HG02885 (cell line): Measurements from ENCODE around the gene OGFR.
"Not testable (repeated sequence)": the region's sequence is repeated elsewhere in the genome, so short reads cannot be mapped to it uniquely, and the experiment has no call there.

Experiments used
- ATAC-seq: cut with Tn5 transposase; IDR thresholded peaks from one replicate; pipeline ENCODE4 v1.9.1; 2021; ENCODE audit warnings: mild to moderate bottlenecking; ENCODE audit not compliant: unreplicated experiment, poor library complexity

Gene OGFR

DNA sequence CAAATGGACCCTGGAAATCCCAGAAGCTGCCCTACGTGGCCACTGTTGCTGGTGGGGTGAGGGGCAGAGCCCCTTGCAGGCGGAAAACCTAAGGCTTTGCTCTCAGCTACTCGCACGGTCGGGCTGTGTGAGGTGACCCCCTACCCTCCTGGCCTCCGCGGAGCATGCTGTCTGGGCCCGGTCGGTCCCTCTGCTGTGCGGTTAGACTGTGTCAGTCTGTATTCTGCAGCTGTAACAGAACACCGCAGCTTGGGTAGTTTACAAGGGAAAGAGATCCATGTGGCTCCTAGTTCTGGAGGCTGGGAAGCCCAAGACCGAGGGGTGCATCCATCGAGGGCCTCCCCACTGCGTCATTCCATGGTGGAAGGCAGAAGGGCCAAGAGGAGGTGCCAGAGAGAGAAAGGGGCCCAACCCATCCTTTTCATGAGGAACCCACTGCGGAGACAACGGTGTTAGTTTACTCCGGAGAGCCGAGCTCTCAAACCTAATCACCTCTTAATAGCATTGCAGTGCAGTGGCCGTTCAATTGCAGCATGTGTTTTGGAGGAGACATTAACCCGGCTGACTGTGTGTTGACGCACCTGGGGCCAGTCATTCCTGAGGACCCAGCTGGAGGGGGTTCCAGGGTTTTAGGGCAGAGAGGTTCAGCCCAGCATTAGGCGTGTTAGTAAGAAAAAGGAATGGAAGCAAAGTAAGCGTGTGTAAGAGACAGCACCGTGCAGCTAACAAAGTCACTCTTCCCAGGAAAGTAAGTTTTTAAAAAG lies 30.5 kb downstream of the OGFR start:
- ATAC-seq: no peak

DNA sequence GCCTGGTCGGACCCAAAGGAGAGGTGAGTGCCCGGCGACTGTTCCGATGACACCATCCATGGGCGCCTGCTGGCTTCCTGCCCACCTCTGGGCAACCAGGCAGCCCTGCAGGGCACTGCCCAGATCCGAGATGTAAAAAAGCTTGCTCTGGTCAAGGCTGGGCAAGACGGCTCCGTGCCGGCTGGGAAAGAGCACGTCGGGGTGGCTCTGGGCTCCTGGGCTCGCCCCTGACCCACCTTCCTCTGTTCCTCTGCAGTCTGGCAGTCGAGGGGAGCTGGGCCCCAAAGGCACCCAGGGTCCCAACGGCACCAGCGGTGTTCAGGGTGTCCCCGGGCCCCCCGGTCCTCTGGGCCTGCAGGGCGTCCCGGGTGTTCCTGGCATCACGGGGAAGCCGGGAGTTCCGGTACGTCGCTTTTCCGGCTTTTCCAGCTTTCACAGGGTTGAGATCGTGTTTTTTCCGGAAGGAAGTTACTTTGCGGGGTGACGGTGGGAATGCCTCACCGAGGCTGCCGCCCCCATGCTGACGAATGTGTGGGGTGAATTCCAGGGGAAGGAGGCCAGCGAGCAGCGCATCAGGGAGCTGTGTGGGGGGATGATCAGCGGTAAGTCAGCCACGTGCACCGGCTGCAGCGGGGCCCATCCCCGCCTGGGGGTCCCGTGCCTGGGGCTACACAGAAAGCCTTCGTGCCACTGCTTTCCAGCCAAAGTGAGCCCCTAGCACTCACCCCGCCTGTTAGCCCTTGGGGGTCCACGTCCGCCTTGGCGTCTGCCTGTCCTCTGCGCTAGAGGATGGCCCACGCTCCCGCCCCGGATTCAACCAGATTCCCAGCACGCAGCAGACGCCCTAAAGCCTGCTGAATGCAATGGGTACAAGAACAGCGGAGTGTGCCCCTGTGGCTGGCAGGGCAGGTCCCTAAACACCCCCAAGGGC lies 31.6 kb downstream of the OGFR start:
- no peak for ATAC-seq

DNA sequence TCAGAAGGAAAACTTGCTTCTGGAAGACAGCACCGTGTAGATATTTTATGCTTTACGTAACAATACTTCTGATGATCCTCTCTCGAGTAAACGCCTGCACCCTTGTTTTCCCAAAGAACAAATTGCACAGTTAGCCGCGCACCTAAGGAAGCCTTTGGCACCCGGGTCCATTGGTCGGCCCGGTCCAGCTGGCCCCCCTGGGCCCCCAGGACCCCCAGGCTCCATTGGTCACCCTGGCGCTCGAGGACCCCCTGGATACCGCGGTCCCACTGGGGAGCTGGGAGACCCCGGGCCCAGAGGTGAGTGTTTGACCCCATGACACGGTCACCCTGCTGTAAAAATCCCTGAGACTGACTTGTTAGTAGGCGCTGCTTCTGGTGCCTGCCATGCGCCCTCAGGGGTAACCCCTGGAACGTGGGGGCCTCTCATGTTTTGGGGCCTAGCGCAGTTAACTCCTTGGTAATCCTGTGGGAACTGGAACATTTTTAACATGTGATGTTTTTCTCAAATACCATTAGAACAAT lies 32.4 kb downstream of the OGFR start:
- ATAC-seq: no peak

DNA sequence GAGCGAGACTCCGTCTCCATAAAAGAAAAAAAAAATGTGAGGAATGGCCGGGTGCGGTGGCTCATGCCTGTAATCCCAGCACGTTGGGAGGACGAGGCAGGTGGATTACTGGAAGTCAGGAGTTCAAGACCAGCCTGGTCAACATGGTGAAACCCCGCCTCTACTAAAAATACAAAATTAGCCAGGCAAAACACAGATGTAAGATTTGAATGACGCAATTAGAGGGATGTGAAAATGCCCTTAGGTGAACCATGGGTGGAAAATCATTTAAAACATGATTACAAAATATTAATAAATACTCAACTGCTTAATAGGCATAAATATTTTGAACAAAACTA lies 33.1 kb downstream of the OGFR start:
- ATAC-seq: peak; percentile 23

DNA sequence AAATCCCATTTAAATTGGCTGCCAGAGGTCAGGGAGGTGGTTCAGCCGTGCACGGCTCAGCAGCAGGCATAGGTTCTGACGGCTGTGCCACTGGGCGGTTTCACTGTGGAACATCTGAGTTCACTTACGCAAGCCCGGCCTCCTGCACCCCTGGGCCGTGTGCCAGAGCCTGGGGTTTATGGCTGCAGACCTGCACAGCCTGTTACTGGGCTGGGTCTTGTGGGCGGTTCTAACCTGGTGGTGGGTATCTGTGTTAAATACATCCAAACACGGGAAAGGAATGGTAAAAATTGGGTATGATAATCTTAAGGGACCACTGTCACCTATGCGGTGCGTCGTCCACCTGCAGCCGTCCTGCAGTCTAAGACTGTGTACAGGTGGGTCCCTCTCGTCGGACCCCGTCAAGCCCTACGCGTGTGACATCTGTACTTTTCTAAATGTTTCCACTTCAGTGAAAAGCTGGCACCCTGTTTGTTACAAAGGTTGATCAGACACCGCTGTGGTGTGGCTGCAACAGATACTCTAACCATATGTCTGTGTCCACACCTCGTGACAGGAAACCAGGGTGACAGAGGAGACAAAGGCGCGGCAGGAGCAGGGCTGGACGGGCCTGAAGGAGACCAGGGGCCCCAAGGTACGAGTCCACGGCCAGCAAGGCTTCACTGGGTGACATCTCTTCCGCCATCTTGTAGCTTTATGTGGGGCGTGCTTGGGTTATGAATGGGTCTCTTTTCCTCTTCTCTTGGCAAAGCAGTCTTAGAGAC lies 33.7 kb downstream of the OGFR start:
- ATAC-seq: peak; percentile 72

DNA sequence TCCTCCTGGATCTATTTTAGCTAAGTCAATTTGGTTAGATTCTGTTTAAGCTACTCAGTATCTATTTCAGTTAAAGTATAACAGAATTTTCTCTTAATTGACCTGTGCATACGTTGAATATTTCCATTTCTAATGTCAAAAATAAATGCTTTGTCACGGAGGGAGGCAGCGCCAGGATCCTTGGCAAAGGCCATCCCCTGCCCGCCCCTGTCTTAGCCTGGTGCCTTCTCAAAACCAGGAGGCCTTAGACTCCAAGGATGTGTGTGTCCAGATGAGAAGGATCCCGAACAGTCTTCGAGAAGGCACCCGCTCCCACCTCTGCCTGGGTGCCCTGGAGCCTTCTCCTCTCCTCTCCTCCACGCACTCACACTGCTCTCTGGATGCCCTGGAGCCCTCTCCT lies 34.6 kb downstream of the OGFR start:
- no peak for ATAC-seq

DNA sequence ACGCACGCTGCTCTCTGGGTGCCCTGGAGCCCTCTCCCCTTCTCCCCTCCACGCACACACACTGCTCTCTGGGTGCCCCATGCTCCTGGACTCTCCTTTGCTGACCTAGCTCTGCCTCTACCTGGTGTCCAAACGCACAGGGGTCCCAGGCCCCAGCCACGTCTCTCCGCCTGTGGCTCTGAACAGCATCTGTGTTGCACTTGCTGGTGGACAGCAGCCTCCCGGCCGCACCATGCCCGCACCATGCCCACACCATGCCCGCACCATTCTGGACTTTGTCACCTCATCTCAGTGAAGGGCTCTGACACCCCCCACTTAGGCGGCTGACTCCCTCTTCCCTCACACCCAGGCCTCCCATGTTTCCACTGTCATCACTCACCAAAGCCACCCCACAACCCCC lies 35.2 kb downstream of the OGFR start:
- ATAC-seq: no peak

DNA sequence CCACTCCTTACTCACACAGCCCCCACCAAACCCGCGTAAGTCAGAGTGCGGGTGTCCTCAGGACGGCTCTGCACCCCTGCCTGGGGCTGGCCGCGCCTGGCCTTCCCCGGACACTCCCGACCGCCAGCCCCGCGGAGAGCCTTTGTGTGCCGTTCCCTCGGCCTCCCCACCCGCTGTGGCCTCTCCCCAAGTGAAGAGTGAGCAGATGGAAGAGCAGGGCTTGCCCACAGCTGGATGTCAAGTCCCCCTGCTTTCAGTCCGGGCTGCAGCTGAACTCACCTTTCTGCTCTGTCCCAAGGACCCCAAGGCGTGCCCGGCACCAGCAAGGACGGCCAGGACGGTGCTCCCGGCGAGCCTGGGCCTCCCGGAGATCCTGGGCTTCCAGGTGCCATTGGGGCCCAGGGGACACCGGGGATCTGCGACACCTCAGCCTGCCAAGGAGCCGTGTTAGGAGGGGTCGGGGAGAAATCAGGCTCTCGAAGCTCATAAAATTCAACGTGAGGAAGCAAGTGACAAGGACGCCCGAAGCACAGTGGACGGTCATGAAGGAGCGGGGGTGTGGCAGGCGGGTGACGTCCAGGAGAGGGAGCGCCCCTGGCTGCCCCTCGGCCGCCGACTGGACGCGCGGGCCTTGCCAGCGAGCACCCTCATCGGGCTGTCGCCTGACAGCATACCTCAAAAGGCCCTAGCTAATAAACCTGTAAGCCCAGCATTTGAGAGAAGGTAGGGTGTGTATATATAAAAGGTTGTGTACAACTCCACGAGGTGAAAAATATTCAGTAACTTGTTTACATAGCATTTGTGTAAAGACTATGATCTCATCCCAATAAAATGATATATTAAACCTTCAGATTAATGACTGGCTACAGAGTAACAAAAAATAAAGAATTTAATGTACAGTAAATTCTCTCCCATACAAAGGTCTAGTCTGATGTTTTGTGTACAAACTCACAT lies 35.9 kb downstream of the OGFR start:
- no peak for ATAC-seq

DNA sequence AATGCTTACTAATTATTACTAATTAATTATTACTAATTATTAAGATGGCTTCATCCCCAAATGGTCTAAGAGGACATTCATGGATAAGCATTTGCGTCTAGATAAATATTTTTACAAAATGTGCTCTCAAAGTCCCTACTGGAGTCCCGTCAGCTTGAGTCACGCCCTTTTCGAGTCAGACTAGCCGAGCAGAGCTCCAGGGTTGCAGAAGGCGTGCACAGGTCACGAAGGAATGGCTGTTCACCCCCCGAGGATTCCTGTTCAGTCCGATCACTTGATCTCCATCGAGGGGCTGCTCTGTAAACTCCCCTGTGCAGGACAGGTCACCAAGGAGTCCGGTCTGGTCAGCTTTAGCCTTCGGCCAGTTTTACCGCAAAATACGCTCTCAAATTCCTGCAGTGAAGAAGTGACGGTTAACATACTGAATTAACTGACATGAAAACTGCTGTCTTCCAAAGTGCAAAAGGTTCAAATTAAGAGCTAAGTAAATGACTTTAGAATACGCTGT lies 37.1 kb downstream of the OGFR start:
- no peak for ATAC-seq

DNA sequence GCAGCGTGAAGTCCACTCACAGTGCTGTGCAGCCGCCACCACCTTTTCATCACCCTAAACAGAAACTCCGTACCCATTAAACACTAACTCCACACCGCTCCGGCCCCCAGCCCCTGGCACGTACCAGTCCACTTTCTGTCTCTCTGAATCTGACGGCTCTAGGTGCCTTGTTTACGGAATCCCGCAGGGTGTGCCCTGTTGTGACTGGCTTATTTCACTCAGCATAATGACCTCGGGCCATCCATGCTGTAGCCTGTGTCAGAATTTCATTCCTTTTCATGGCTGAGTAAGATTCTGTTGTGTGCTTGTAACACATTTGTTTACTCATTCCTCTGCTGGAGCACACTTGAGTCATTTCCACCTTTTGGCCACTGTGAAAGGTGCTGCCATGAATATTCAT lies 39.0 kb downstream of the OGFR start:
- ATAC-seq: no peak

DNA sequence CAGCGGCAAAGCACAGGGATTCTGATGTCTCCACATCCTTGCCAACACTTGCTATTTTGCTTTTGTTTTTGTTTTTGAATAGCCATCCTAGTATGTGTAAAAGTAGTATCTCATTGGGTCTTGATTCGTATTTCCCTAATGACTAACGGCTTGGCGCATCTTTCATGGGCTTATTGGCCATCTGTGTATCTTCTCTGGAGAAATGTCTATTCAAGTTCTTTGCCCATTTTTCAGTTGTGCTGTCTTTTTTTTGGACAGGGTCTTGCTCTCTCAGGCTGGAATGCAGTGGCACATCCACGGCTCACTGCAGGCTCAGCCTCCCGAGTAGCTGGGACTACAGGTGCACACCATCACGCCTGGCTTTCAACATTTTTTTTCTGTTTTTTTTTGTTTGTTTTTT lies 39.5 kb downstream of the OGFR start:
- no peak for ATAC-seq

DNA sequence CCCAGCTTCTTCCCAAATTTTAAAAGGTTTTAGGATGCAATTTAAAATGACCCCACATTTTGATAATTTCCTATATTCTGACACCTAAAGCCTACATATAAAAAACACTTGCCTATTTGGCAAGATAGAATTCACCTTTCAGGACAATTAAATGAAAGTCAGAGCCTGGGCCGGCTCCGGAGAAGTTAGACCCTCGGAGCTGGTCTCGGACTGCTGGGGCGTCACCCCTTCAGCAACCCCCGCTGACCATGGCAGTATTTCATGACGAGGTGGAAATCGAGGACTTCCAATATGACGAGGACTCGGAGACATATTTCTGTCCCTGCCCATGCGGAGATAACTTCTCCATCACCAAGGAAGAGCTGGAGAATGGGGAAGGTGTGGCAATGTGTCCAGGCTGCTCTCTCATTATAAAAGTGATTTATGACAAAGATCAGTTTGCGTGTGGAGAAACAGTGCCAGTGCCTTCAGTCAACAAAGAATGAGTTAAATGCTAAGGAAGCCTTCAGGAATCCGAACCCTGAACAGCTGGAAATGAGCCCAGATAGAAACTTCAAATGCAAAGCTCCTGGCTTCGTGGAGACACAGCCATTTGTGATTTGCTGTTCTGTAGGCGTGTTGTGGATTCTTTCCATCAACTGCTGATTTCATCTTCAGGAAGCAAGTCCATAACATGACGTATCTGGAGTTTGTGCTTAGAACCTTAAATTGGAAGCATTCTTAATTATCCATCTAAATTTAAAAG lies 41.0 kb downstream of the OGFR start:
- no peak for ATAC-seq

DNA sequence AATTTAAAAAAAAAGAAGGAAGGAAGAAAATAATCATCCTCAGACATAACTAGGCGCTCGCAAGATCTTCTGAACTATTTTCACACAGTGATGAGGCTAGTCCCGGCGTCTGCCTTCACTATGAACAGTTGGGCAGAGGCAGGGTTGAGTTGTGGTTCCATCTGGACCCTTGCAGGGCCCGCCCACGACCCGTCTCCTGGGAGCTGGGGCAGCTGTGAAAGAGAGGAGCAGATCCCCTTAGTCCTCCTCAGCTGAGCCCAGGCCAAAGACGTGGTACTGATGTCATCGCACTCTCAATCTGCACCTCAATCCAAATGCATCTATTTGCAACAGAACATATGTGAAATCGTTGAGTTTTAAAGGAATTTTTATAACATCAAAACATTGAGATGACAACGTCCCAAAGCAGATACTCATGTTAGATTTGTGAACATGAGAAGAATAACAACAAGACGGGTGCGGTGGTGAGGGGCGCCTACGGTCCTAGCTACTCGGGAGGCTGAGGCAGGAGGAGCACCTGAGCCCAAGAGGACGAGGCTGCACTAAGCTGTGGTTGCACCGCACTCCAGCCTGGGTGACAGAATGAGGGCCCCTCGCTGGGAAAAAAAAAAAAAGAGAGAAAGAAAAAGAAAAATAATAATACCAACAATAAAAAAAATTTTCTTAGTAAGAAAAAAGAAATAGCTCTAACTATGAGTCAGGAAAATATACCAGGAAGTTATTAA lies 41.7 kb downstream of the OGFR start:
- ATAC-seq: no peak

DNA sequence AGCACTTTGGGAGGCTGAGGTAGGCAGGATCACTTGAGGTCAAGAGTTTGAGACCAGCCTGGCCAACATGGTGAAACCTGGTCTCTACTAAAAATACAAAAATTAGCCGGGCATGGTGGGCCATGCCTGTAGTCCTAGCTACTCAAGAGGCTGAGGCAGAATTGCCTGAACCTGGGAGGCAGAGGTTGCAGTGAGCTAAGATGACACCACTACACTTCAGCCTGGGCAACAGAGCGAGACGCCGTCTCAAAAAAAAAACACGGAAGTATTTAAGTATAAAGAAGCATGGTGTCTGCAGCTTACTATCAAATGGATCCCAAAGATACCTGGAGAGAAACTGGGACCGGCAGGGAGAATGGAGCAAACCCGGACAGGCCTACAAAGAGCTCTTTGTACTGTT lies 44.3 kb downstream of the OGFR start:
- not testable (repeated sequence) for ATAC-seq

DNA sequence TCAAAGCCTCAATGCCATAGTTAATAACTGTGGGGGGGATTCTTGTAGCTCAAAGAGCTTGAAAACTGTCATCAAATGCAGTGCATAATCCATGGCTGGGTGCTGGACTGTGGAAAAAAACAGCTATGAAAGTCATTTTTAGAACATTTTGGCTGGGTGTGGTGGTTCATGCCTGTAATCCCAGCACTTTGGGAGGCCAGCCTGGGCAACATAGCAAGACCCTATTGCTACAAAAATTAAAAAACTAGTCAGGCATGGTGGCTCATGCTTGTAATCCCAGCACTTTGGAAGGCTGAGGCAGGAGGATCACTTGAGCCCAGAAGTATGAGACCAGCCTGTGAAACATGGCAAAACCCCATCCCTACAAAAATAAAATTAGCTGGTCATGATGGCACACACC lies 44.8 kb downstream of the OGFR start:
- ATAC-seq: no peak

DNA sequence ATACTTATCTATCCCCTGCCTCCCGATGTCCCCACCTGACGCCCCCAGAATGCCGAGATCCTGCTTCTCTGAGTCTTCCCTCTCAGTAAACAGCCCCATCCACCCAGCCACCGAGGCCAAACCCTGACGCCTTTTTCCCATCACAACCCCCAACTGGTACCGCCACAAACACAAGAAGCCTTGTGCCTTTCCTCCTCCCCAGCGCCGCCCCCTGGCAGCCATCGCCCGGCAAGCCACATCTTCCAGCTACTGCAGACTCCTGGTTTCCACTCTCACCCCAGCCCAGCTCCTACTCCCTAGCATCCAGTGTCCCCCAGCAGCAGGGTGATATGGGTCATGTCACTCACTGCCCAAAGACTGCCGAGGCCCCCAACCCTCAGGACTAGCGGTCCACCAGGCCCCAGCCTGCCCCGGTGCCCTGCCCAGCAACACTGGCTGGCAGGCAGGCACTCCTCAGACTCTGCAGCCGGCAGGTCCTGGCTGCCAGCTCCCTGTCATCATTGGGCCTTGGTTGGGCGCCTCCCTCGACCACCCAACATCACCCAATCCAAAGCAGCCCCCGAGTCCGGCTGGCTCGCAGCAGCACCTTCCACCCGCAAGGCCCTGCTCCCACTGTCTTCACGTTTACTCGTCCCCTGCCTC lies 45.8 kb downstream of the OGFR start:
- no peak for ATAC-seq

DNA sequence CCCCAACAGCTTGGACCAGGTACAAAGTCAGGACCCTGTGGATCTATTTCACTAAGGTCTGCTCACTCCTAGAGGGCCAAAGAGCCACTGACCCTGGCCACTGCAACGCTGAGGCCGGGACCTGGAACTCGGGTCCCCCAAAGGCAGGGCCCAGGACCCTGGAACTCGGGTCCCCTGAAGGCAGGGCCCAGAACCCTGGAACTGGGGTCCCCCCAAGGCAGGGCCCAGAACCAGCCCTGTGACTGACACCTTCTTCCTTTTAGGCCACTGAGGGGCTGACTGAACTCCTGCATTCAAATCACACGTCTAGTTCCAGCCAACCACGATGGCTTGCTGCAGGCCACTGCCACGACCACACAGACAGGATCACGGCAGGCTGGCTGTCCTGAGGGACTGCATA lies 47.6 kb downstream of the OGFR start:
- no peak for ATAC-seq

DNA sequence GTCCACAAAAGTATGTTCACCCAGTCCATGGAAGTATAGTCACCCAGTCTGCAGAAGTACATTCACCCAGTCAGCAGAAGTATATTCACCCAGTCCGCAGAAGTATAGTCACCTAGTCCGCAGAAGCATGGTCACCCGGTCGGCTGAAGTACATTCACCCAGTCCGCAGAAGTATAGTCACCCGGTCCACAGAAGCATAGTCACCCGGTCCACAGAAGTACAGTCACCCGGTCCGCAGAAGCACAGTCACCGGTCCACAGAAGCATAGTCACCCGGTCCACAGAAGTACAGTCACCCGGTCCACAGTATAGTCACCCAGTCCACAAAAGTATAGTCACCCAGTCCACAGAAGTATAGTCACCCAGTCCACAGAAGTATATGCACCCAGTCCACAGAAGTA lies 48.2 kb downstream of the OGFR start:
- no peak for ATAC-seq
